Superior temporal gyrus (tissue), 1 donor: ENCODE data around the gene SLC17A9.
A peak's percentile ranks its signal among the peaks of the same experiment; 100 is the strongest.

ENCODE experiments used
- DNase-seq: peaks from one replicate; pipeline ENCODE4 v3.0.0-alpha.2; 2016; ENCODE audit errors: extremely low spot score

SLC17A9 gene

DNA sequence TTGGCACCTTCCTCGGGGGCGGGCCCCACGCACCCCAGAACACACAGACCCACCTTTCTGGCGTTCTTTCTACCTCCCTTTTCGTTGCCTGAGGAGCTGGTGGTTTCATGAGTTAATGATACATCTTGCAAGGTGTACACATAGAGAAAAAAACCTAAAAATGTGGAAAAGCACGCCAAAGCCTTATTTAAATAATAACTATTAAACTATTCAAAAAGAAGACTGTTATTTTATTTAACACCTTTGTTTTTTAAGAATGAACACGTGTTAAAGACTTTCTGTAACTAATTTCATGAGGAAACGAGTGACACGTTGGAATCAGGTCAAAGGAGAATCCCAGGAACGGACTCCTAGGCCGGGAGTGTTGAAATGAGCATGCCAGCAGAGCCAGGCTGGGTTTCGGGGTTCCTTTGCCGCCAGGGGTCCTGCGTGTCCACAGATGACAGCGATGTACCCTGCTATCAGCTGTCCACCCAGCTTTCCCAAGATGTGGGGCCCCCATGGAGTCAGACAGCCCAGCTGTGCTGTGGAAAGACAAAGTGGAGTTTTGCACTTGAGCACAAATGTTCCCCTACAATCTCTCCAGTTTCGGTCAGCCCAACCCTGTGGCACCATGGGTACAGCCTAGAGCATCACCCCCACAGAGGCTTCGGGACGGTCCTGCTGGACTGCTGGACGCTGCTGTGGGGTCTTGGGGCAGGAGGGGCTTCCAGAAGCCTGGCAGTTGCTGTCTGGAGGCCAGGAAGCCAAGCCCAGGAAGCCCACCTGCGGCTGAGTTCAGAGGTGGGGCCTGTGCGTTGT, 16.1 kb downstream of the SLC17A9 start:
- DNase-seq = no peak

DNA sequence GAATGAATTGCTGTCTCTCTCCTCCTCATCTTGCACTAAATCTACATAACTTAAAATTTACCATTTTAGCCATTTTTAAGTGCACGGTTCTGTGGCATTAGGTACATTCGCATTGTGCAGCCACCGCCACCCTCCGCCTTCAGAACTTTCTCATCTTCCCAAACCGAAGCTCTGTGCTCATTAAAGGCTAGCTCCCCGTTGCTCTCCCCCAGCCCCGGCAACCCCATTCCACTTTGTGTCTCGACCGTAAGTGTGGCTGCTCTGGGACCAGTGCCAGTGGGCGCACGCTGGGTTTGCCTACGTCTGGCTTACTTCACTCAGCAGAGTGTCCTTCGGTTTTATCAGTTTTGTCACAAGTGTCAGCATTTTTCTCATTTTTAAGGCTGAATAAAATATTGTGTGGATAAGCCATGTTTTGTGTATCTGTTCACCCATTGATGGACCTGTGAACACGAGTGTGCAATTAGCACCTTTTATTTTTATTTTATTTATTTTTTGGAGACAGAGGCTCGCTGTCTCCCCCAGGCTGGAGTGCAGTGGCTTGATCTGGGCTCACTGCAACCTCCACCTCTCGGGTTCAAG, 16.8 kb downstream of the SLC17A9 start:
- no peak for DNase-seq

DNA sequence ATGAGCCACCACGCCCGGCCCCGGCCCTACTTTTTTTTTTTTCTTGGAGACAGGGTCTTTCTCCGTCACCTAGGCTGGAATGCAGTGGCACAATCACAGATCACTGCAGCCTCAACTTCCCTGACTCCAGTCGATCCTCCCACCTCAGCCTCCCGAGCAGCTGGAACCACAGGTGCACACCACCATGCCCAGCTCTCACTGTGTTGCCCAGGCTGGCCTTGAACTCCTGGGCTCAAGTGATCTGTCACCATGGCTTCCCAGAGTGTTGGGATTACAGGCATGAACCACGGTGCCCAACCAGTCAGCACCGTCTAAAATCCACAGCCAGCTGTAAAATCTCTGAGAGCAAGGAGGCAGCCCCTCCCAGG, 17.4 kb downstream of the SLC17A9 start:
- DNase-seq = no peak

DNA sequence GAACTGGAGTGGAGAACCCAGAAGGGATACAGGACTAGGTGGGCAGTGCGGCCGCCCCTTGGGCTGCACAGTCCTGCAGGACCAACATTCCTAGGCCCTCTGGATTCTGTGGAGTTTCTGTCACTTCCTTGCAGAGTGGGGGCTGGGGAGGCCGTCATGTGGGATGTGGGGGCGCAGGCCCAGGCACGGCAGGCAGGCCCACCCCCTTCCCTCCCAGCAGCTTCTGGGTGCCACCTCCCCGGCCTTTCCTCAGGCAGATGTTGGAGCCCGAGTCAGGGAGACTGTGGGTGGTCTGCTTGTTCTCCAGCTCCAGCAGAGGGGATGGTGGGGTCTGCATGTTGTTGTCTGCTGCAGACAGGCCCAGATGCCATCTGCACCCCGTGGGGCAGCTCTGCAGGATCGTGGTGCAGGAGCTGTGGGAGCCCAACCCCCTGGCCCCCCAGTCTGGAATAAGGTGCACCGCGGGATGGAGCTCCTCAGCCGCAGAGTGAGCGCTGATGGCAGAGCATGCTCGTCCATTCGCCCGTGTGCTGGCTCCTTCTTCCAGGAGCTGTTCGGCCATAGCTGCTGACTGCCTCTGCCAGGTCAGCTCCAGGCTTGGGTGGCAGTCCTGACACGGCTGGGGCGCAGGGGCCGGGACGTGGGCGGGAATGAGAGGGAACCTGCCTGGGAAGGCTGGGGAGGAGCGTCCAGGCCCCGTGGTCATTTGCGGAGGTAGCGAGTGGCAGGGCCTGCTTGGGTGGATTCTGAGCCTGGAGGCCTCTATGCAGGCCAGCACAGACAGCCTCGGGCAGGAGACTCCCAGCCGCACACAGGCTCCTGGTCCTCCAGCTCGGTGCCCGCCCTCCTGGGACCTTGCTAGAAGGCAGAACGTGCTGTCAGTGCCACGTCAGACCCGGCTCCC, 18.1 kb downstream of the SLC17A9 start:
- DNase-seq = no peak

DNA sequence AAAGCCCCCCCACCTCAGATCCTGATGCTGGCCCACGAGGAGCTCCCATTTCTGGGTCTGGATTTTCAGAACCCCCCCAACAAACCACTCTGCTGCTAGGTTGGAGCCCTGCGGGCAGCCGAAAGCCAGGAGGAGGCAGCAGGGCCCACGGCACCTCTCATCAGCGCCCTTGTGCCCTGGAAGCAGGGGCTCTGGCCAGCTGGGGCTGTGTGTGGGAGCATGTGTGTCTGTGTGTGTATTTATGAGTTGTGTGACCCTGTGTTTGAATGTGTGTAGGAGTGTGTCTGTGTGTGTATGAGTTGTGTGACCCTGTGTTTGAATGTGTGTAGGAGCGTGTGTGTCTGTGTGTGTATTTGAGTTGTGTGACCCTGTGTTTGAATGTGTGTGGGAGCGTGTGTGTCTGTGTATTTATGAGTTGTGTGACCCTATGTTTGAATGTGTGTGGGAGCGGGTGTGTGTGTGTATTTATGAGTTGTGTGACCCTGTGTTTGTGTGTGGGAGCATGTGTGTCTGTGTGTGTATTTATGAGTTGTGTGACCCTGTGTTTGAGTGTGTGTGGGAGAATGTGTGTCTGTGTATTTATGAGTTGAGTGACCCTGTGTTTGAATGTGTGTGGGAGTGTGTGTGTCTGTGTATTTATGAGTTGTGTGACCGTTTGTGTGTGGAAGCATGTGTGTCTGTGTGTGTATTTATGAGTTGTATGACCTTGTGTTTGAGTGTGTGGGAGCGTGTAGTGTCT, 18.9 kb downstream of the SLC17A9 start:
- DNase-seq = no peak

DNA sequence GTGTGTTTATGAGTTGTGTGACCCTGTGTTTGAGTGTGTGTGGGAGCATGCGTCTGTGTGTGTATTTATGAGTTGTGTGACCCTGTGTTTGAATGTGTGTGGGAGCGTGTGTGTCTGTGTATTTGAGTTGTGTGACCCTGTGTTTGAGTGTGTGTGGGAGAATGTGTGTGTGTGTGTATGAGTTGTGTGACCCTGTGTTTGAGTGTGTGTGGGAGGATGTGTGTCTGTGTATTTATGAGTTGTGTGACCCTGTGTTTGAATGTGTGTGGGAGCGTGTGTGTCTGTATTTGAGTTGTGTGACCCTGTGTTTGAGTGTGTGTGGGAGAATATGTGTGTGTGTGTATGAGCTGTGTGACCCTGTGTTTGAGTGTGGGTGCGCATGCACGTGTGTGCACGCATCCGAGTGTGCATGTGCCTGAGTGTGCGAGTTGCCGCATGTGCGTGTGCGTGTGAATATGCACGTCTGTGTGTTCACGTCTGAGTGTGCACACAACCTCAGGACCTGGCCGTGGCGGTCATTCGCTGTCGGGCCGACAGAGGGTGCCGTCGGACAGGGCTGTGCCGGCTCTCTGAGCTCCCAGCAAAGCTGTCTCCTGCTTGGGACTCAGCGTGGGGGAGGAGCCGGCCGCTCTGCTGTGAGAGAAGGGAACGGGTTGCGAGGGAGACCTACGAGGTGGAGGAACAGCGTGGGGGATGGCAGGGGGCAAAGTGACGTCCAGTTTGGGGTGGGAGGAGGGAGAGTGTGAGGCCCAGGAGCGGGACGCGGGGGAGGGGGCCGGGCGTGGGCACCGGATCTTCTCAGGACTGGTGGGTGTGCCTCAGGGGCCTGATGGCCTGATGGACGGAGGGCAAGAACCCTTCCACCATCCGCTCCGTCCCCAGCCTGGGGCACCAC, 19.7 kb downstream of the SLC17A9 start:
- peak; percentile 80 for DNase-seq

DNA sequence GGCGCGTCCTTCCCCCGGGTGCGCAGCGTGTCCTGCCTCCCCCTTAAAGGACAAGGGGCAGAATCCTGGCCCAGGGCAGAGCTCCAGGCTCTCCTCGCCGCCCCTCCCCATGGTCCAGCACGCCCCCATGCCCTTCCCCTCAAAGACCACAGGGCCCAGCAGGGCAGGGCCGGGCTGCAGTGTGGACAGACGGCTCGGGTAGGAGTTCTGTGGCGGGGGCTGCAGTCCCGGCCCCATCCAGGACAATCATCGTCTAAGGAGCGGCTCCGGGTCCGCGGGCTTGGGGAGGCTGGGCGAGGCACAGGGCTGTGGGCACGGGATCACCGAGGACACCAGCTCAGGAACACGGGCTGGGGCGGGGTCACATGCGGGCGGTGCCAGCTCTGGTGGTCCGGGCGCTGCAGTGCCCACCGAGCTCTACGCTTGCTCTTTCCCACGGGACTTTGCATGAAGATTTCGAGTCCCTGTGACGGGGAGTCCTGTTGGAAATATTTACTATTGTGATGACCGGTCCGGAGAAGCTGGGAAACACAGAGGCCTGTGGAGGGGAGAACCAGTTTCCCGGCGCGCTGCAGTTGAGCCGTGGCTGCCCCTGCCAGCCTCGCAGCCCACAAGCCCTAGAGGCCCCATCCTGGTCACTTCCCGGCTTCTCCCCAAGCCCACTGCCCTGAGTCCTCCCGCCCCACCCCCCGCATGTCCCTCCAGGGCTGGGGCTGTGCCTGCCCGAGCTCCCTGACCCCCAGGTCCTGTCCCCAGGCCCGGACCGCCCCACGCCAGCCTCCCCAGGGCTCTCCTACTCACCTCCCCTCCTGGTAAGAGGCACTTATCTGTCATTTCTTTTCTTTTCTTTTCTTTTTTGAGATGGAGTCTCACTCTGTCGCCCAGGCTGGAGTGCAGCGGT, 20.6 kb downstream of the SLC17A9 start:
- no peak for DNase-seq

DNA sequence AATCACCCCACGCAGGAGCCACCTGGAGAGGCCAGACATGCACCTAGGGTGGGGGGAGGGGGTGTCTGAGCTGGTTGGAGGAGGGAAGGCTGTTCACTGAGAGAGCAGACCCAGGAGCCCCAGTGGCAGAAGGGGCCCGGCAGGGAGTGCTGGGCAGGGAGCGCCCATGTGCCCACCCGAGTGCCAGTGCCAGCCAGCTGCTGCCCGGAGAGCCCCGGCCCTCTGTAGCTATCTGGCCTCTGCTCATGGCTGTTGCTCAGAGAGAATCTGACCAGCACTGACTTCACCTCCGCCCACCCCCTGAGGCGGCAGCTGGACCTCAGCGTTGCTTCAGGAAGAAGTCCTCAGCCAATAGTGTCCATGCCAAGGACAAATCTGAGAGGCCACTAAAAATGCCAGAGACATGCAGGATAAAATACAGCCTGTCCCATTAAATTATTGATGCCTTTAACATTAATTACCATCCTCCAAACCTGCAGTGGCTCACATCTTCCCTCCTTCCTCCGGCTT, 22.8 kb downstream of the SLC17A9 start:
- no peak for DNase-seq

DNA sequence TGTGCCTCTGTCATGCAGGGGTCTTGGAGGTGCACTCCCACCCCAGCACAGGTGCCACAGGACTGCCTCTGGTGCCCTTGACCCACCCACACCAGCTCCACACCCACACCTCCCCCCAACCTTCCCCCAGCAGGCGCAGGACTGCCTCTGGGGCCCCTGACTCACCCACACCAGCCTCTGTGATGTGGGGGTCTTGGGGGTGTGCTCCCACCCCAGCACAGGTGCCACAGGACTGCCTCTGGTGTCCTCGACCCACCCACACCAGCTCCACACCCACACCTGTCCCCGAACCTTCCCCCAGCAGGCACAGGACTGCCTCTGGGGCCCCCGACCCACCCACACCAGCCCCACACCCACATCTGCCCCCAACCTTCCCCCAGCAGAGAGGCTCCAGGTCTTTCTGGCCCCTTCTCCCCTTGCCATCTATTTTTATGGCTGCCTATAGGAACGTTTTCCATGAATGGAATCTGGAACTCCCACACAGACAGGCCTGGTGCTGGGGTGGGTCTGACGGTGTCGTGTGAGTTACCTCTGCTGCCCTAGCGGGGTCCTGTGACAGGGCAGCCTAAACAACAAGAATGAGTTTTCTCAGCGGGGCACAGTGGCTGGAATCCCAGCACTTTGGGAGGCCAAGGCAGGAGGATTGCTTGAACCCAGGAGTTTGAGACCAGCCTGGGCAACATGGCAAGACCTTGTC, 23.5 kb downstream of the SLC17A9 start:
- DNase-seq = no peak

DNA sequence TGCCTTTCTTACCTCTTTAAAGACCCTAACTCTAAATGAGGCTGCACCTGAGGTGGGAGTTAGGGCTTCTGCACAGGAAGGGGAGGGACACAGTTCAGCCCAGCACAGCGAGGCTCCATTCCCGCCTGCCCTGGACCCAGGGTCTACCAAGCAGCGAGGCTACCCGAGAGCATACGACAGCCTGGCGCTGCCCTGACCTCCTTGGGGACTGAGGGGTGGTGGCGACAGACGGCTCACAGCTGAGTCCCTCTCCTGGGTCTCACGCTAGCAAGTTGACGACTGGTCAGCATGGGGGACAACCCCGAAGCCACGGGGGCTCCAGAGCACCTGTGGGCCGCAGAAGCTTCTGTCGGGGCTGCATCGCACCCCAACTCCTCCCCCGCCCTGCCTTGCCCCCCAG, 24.4 kb downstream of the SLC17A9 start:
- DNase-seq = no peak

DNA sequence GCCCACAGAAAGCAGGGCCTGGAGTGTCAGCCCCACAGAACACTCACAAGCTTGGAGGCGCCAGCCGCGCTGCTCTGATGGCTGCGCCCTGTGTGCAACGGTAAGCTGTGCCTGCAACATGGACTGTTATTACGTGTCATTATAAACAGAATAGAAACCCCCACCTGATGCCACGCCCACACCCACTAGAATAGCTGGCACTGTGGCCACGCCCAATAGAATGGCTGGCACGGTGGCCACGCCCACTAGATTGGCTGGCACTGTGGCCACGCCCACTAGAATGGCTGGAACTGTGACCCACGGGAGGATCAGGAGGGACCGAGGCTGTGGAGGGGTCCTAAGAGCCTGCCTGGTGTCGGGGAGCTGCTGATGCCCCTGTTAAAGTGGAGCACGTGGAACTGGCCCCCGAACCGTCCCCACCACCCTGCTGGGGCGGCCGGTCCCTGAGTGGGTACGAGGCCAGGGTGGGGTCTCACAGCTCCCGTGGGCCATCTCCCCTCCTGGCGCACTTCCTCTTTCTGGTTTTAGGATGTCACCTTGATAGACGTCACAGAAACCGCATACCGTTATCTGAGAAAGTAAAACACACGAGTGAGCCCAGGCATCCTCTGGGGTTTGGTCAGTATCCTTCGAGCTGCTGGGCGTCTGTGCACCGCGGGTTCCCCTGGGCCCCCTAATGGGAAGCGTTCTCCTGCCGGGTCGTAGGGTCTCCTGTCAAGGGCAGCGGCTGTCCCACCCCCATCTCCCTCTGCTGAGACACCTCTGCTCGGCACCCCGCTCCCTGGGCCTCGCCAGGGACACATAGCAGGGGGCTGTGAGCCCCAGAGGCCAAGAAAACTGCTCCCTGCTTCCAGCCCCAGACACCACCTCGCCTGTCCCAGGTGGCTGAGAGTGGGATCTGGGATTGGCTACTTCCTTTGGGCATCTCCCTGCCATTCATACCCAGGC, 25.4 kb downstream of the SLC17A9 start:
- no peak for DNase-seq

DNA sequence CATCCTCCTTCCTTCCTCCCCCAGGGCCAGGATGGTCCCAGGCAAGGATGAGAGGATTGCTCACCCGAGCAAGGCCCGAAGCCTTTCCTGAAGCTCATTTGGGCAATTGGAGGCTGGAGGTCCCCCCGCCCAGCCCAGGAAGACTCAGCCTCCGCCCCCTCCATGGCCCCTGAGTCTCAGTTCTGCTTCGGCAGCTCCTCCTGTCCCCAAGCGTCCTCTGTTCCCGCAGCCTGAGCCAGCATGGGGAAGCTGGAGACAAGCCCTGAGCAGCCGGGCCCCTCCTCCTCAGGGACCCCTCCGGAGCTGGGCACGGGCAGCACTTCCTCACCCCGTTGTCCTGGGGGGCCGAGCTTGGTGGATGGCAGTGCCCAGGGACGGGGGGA, 26.0 kb downstream of the SLC17A9 start:
- no peak for DNase-seq

DNA sequence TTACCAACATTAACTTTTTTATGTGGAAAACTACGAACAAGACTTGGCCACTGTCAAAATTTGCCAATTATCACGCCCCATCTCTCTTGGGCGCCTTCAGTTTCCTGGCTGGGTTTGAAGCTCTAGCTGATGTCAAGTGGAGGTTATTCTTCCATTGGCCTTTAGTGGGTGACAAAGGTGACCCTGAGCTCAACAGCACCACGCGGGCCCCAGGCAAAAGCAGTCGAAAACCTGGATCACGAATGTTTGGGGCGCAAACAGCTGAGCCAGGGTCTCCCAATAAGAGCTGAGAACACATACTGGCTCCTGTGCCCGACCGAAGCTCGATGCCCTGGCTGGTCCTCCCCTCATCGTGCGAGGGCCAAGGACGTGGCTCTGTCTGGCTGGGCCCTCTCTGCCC, 26.8 kb downstream of the SLC17A9 start:
- no peak for DNase-seq

DNA sequence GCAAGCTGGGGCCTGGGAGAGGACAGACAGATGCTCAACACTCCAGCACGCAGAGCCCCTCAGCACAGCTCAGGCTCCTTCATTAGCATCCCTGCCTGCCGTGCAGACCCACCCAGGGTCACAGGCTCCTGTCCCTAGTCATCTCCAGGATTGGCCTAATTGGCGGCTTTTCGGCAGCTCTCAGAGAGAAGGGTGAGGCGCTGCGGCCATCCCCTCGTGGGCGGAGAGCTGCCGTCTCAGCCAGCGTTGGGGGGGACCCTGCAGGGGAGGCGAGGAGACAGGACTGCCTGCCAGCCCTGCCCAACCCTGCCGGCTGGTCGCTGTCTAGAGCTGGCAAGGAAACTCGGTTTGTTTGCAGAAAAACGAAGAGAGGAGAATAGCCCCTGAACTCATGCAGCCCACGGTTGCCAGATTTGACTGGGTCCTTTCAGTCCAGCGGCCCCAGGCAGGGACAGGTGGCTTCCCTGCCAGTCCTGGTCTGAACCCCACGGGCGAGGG, 27.4 kb downstream of the SLC17A9 start:
- DNase-seq = no peak

DNA sequence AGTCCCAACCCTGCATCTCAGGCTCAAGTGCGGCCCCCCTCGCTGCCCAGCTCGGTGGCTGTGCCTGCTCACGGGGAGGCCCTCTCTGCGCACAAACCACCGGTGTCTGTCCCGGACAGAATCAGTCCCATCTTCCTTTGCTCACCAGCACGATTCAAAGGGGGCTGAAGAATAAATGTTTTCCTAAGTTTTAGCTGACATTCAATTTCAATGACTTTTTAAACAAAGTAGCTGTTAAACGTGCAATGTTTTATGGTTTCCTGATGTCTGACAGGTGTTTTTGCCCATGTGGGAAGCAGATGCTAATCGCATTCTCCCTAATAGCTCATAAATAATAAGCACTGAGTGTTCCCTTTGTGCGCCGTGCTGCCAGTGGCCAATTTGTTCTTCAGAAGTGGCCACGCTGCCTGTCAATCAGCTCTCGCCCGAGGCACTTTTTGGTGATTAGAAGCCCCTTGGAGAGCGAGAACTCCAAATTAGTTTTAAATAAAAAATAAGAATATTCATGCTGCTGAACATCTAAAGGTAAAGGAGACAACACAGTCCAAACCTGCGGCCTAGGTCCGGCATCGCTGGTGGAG, 28.0 kb downstream of the SLC17A9 start:
- no peak for DNase-seq

DNA sequence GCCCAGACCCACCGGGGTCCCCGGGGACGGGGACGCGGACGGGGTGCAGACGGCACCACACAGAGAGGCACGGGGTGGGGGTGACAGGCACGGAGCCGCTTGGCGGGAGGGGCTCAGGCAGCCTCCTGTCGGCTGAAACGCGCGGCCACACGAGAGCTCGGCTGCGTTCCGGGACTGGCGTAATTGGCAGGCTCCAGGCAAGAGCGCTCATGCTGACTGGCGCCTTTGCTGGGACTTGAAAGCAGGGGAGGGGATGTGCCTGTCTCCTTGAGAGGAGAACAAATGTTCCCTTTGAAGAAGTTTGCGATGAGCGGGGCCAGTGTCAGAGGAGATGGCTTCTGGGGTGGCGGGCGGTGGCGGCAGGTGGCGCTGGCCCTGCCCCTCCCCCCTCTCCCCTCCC, 28.5 kb downstream of the SLC17A9 start:
- no peak for DNase-seq
